ENCODE data around the gene TRMT61A. TPM values are rescaled to one million over a fixed set of nuclear protein-coding genes. Genes with fewer than 3 reads are reported as not detected.

Gene TRMT61A
- total RNA-seq, 1 donor from 2014 or later, result 7.0 TPM

DNA sequence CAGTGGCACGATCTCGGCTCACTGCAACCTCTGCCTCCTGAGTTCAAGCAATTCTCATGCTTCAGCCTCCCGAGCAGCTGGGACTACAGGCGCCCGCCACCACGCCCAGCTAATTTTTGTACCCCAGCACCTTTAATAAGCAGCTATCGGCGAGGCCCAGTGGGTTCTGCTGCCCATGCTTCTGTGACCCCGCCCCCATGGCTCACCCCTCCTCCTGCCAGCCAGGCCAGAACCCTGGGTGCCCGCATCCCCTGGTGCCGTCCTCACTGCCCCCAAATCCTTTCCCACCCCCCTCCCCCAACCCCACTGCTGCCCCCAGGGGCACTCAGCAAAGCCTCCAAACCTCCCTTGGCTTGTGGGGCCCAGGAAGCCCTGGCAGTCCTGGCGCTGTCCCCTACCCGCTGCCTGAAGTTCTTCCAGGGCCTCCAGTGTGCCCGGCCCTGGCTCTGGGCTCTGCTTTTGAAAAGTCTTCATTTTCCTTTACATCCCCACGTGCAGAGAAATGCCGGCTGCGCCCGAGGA, 19.0 kb downstream of the TRMT61A start:
- no peak for DNase-seq

DNA sequence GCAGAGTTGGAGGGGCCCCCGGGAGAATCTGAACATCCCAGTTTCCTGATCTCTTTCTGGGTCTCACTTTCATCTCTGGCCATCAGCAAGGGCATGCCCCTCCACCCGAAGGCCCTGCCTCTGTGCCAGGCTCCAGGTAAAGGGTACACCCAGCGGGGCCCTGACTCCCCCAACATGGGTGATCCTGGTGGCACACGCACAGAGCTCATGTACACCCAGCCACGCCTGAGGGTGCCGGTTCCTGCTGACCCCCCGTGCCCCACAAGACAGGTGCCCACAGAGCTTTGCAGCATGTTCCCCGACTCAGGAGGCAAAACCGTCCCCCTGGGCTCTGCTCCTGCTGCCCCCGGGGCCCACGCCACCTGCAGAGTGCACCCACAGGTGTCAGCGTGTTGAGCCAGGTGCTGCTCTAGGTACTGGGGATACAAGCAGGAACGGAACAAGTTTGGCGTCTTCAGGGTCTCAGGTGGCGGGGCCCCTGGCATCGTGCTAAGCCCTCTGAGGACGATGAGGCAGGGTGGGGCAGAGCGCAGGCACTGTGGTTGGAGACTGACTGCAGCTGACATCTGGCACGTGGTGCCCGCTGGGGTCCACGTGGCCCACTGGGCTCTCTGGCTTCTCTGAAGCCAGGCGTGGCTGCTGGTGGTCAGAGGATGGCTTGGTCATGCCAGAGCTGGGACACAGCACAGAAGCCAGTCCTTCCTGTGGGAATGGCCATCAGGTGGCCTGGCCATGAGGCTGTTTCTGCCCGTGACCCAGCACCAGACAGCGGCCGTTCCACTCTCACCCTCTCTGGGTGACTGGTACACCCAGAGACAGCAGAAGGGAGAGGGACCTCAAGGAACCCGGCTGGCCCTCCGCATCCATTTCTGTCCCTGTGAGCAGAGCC, 19.7 kb downstream of the TRMT61A start:
- no peak for DNase-seq

DNA sequence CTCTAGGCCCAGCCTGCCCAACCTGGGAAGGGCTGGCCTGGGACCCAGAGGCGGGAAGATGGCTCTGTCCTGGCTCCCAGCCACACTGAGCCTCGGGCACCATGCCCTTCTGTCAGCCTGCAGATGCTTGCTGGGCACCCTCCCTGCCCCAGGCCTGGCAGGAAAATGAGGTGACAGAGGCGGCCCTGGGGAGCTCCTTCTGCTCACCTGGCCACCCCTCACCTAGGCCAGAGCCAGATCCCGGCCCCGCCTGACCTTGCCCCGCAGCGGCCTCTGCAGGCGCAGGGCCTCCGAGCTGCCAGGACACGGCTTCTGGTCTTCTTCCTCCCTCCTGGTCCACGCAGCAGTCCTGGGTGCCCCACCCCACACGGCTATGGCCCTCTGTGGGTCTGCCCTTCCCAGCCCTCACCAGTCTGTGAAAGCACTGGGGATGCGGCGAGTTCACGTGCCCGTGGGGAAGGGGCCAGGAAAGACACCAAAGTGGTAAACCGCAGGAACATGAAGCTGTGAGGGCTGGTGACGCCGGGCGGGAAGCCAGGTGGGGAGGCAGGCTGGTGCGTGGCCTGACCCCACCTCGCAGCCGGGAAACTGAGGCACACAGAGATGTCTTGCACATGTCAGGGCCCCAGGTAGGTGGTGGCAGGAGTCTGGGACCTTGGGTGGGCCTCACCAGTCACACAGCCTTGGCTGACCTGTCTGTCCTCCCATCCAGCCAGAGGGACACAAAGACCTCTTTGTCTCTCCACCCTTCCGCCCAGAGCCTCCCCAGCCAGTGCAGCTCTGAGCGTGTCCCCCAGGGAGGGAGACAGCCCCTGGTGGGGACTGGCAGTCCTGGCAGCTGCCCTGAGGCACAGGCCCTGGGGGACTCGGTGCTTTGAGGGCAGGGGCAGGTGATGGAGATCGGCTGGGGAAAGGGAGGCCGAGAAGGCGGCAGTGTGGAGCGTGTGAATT, 20.6 kb downstream of the TRMT61A start:
- no peak for DNase-seq

DNA sequence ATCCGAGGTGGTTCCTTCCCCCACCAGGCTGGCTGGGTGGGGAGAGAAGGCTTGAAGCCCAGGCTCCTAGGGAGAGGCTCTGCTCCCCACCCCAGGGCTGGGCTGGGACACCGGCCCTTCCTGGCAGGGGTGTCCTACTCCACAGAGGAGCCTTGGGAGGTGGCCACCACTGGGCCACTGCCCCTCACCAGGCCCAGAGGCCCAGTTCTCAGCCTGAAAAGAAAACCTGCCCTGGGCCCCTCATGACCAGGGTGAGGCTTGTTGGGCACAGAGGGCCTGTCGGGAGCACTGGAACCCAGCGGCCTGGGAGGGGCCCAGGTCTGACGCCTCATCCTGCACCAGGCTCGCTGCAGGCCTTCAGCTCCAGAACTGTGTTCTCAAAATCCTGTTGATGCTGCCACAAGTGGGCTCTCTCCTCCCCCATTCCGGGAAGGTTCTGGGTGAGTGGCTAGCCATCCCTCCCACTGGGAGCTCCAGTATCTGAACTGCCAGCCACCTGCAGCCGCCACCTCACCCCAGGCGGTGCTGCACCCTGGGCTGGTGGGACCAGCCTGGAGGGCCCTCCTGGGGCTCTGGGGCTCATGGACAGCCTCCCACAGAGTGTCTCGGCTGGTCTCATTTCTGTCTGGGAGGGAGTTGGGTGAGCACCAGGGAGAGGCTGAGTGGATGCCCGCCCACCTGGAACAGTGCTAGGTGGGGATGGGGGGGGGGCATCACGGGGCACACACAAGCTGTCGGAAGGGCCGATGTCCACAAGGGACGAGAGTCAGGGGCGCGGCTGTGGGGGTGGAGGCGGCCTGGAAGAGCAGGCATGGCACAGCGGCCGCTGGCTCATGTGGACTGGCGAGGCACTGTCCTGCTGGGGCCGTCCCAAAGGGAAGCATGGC, 21.7 kb downstream of the TRMT61A start:
- DNase-seq, result no peak

GRCh38 chr14:103551338-103551762, 22.4 kb downstream of the TRMT61A start:
- DNase-seq, result no peak

GRCh38 chr14:103552011-103552845, 23.2 kb downstream of the TRMT61A start:
- no peak for DNase-seq

GRCh38 chr14:103552846-103553210, 23.8 kb downstream of the TRMT61A start:
- DNase-seq, result no peak

GRCh38 chr14:103555559-103556337, 26.8 kb downstream of the TRMT61A start:
- DNase-seq, result no peak

GRCh38 chr14:103556946-103557758, 28.2 kb downstream of the TRMT61A start:
- DNase-seq, result no peak

DNA sequence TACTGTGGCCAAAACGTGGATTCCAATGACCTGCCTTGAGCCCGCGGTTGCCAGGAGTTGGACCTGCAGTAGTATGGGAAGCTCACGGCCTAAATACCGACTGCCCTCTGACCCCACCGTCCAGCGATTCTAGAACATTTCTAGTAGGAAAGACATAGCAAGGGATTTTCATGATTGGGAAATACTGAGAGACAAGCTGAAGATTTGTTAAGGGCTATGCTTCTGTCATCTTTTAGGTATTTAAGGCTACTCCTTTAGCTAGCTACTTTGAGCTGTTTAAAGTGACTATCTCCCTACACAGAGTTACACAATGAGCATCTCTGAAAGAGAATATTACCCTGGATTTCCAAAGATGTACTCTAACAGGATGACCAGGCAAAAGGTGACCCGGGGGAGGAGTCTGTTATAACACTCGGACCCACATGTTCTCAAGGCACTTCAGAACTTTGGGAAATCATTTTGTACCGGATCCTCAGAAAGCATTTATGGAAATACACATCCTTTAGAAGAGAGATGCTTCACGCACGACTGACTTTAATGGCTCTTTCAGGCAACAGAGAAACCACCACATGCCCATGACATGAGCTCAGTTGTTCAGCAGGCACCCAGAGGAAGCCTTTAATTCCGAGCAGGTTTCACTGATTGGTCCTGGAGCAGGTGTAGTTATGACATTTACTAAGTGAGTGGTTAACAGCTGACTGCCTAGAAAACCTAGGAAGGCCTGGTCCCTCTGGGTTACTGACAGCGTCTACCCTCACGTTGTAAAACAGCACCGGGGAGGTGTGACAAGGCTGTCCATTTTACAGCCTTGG, 29.3 kb downstream of the TRMT61A start:
- no peak for DNase-seq

DNA sequence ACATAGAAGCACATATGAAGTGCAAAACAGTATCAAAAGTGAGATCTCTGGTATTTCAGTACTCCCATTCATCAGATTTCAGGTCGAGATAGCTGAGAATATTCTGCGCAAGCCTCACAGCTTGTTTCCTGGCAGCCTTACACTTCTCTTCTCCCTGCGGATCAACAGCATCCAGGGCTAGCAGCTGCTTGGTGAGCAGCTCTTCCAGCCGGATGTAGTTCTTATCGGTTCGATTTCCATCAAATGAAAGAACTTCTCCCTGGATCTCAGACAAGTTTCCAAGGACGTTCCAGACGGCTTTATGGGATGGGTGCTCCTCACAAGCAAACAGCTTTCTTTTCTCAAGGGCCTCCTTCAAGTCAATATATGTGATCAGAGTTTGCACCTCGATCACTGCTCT, 30.8 kb downstream of the TRMT61A start:
- no peak for DNase-seq

DNA sequence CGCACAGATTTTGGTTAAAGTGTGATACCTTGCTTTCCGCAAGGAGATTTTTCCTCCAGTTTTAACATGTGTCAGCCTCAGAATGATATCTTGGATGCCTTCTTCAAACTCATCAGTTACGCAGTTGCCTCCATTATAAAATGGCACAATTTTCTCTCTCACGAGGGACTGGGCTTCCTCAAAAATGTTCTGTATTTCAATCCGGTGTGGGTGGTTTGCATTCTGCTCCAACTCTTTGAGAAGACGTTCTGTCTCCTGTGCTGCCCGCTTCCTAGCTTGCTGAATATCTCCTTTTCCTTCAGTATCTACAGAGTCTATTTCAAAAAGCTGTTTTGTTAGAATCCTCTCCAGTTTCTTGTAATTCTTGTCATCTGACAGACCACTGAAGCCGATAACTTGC, 31.7 kb downstream of the TRMT61A start:
- no peak for DNase-seq

DNA sequence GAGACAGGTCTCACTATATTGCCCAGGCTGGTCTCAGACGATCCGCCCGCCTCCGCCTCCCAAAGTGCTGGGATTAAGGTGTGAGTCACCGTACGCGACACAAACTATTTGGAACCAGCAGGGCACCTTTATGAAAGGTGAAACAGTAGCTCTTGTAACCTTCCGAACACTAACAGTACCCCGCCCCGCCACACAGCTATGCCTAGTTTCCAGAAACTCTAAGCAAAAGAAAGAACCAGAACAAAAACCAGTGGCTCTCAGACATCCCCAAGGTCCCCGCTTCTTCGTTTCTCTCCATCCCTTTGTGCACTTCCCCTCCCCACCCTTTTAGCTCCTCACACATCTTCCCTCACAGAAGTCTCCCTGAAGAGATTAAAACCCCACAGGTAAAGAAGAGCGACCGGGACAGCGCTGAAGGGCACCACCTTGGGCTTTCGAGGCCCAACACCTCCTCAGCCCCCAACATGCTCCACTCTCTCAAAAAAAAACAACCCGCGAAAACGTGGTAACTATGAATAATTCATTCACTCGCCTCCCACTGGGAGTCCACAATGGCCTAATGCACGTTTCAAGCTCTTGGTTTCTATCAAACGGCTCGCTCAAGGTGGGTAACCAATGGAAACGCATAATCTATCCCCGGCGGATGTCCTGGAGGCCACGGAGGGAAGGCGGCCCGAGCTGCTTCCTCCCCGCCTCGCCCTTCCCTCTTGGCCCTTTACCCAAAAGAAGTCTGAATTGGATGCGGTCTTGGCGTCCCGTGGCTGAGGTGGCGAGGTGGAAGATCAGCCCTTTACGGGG, 32.6 kb downstream of the TRMT61A start:
- peak; percentile 60 for DNase-seq

DNA sequence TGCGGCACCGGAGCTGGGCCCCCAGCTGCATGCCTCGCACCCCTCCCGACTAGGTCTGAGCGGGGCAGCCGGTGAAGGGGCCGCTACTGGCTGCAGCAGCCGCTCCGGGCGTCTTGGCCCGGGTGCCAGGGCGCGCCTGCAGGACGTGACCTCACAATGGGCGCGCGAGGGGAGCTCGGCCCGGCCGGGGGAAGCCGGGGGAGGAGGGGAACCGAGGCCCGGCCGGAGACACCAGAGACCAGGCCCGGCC, 33.1 kb downstream of the TRMT61A start:
- DNase-seq, result peak; percentile 56

DNA sequence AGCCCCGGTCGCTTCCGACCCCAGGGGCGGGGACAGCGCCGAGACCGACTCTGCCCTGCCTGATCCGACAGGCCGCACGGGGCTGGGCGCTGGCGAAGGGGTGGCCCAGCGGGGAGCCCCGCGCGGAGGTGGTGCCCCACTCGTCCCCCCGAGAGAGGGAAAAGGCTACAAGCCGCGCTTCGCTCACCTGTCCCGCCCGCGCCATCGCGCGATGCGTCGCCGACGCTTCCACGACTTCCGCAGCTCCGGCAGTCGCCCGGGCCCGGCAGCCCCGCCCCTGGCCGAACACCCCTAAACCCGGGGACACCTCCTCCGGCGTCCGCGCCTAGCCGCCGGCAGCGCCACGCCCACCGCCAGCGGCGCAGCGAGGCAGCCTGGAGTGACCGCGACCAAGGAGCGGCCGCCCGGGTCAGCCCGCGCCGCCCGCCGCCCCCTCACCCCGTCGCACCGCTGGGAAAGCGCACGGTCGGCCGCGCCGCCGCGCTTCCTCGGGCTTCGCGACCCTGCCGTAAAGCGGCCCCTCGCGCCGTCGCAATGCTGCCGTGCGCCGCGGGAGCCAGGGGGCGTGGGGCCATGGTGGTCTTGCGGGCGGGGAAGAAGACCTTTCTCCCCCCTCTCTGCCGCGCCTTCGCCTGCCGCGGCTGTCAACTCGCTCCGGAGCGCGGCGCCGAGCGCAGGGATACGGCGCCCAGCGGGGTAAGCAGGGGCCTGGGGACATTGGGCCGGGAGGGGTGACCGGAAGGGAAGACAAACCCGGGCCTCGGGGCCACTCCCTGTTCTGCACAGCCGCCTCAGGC, 33.6 kb downstream of the TRMT61A start, which contains the start of the genes BAG5 and COA8:
Gene BAG5, minus strand, starts transcription at position 229 of the 797 bp plus-strand sequence. CDS start 1,493 bp downstream, outside the sequence.
Gene COA8, plus strand, starts transcription at position 532 of the 797 bp plus-strand sequence. Its CDS starts 42 bp downstream, at position 574.
- DNase-seq, result peak; percentile 90

- DNase-seq, result no peak
Measured at GRCh38 chr14:103563226-103563620, 34.2 kb downstream of the TRMT61A start.
